GM23338 (cell line): Measurements from ENCODE around the gene OR51I1. TPM values are rescaled to one million over a fixed set of nuclear protein-coding genes. Genes with fewer than 3 reads are reported as not detected.

Experiments used
- ATAC-seq: fragments of 200-7000 bp; cut with Tn5 transposase; 3 replicates; pipeline ENCODE4 v1.9.1; 2020
- DNase-seq: peaks from one replicate; pipeline ENCODE4 v3.0.0-alpha.2; 2015; ENCODE audit warnings: low spot score
- H2AFZ ChIP-seq: fragments of 200-600 bp; sonication (generic); 2 replicates; pipeline ENCODE4 v1.8.0; 2016; ENCODE audit warnings: antibody characterized with exemption, mild to moderate bottlenecking, moderate library complexity
- H3F3A ChIP-seq: fragments of 200-600 bp; sonication (generic); replicated peaks from 2 replicates; pipeline ENCODE4 v1.8.0; 2017; ENCODE audit warnings: antibody characterized with exemption, mixed run types, low read depth
- H3K27ac ChIP-seq: fragments of 200-600 bp; sonication (generic); 2 replicates; pipeline ENCODE4 v1.6.1; 2016; ENCODE audit warnings: low read depth
- H3K27me3 ChIP-seq: fragments of 200-600 bp; sonication (generic); 2 replicates; pipeline ENCODE4 v1.8.0; 2016; ENCODE audit warnings: mild to moderate bottlenecking, mixed run types, moderate library complexity; ENCODE audit not compliant: insufficient read depth
- H3K36me3 ChIP-seq: fragments of 200-600 bp; sonication (generic); 2 replicates; pipeline ENCODE4 v1.8.0; 2016; ENCODE audit warnings: mild to moderate bottlenecking; ENCODE audit not compliant: insufficient read depth
- H3K4me1 ChIP-seq: fragments of 200-600 bp; sonication (generic); 2 replicates; pipeline ENCODE4 v1.8.0; 2016; ENCODE audit warnings: mild to moderate bottlenecking, moderate library complexity; ENCODE audit not compliant: insufficient read depth
- H3K4me2 ChIP-seq: fragments of 200-600 bp; sonication (generic); 2 replicates; pipeline ENCODE4 v1.7.1; 2017; ENCODE audit warnings: mixed run types
- H3K4me3 ChIP-seq: fragments of 200-600 bp; sonication (generic); 2 replicates; pipeline ENCODE4 v1.6.1; 2016; ENCODE audit warnings: mixed run types
- H3K79me2 ChIP-seq: fragments of 200-600 bp; sonication (generic); replicated peaks from 2 replicates; pipeline ENCODE4 v1.8.0; 2017; ENCODE audit warnings: mild to moderate bottlenecking; ENCODE audit not compliant: insufficient read depth
- H3K9me2 ChIP-seq: fragments of 200-600 bp; sonication (generic); 2 replicates; pipeline ENCODE4 v1.8.0; 2017; ENCODE audit not compliant: insufficient read depth
- H4K20me1 ChIP-seq: fragments of 200-600 bp; sonication (generic); replicated peaks from 2 replicates; pipeline ENCODE4 v1.8.0; 2017; ENCODE audit warnings: mild to moderate bottlenecking; ENCODE audit not compliant: insufficient read depth
- H3K27ac Mint-ChIP-seq: 2 replicates; pipeline ENCODE4 v1.8.0; 2020; ENCODE audit warnings: inconsistent platforms, mild to moderate bottlenecking, moderate library complexity, mixed read lengths
- H3K27me3 Mint-ChIP-seq: 3 replicates; pipeline ENCODE4 v1.8.0; 2022; ENCODE audit warnings: low read depth, mild to moderate bottlenecking, moderate library complexity, mixed read lengths, inconsistent platforms; ENCODE audit not compliant: insufficient read depth, poor library complexity
- H3K36me3 Mint-ChIP-seq: 3 replicates; pipeline ENCODE4 v1.8.0; 2021; ENCODE audit warnings: low read depth, mild to moderate bottlenecking, inconsistent platforms, moderate library complexity, mixed read lengths
- H3K4me1 Mint-ChIP-seq: 3 replicates; pipeline ENCODE4 v1.8.0; 2020; ENCODE audit warnings: mild to moderate bottlenecking, inconsistent platforms, mixed read lengths
- H3K4me3 Mint-ChIP-seq: 3 replicates; pipeline ENCODE4 v1.8.0; 2021; ENCODE audit warnings: moderate library complexity, mild to moderate bottlenecking, inconsistent platforms, mixed read lengths
- H3K9me3 Mint-ChIP-seq: 3 replicates; pipeline ENCODE4 v1.8.0; 2020; ENCODE audit warnings: moderate library complexity, mild to moderate bottlenecking, inconsistent platforms, mixed read lengths
- CREB1 ChIP-seq: fragments of 250-450 bp; sonication (Bioruptor Pico); IDR thresholded peaks from 2 replicates; pipeline ENCODE4 v1.5.0; 2020; ENCODE audit warnings: low read depth, mild to moderate bottlenecking, moderate library complexity
- CTCF ChIP-seq, 2 experiments: fragments of 200-600 bp in 1 of 2; sonication (generic) in 1 of 2; conservative IDR thresholded peaks; 2 replicates each; pipeline versions ENCODE4 v1.5.1 to v1.6.1; 2016 to 2017; ENCODE audit warnings: antibody characterized with exemption in 2 of 2, low read depth in 2 of 2, mild to moderate bottlenecking in 2 of 2, moderate library complexity in 1 of 2
- ETS1 ChIP-seq: IDR thresholded peaks from 2 replicates; pipeline ENCODE4 v1.6.1; 2016; ENCODE audit warnings: antibody characterized with exemption
- EZH2 ChIP-seq: fragments of 200-600 bp; sonication (generic); IDR thresholded peaks from one replicate; pipeline ENCODE4 v1.8.0; 2017; ENCODE audit warnings: antibody characterized with exemption, mild to moderate bottlenecking, low read depth; ENCODE audit not compliant: unreplicated experiment
- EZH2phosphoT487 ChIP-seq: fragments of 200-600 bp; sonication (generic); IDR thresholded peaks from one replicate; pipeline ENCODE4 v1.8.1; 2018; ENCODE audit warnings: antibody characterized with exemption; ENCODE audit not compliant: unreplicated experiment
- JUNB ChIP-seq: IDR thresholded peaks from one replicate; pipeline ENCODE4 v1.6.1; 2016; ENCODE audit warnings: antibody characterized with exemption; ENCODE audit not compliant: unreplicated experiment
- NANOG ChIP-seq: IDR thresholded peaks from 2 replicates; pipeline ENCODE4 v1.6.1; 2016; ENCODE audit warnings: antibody characterized with exemption, borderline replicate concordance
- POLR2AphosphoS5 ChIP-seq: IDR thresholded peaks from 2 replicates; pipeline ENCODE4 v1.6.1; 2016; ENCODE audit warnings: antibody characterized with exemption, low read depth
- REST ChIP-seq: IDR thresholded peaks from one replicate; pipeline ENCODE4 v1.6.1; 2018; ENCODE audit warnings: antibody characterized with exemption; ENCODE audit not compliant: unreplicated experiment
- STAT1 ChIP-seq: IDR thresholded peaks from one replicate; pipeline ENCODE4 v1.6.1; 2016; ENCODE audit warnings: antibody characterized with exemption; ENCODE audit not compliant: unreplicated experiment
- ZNF114 ChIP-seq: fragments of 250-450 bp; sonication (Bioruptor Pico); IDR thresholded peaks from 2 replicates; pipeline ENCODE4 v1.5.0; 2020; ENCODE audit warnings: mild to moderate bottlenecking, moderate library complexity
- ZNF331 ChIP-seq: fragments of 250-450 bp; sonication (Bioruptor Pico); IDR thresholded peaks from 2 replicates; pipeline ENCODE4 v1.5.0; 2020; ENCODE audit warnings: low read depth, mild to moderate bottlenecking, moderate library complexity
- ZNF462 ChIP-seq: fragments of 250-450 bp; sonication (Bioruptor Pico); IDR thresholded peaks from 2 replicates; pipeline ENCODE4 v1.5.0; 2020; ENCODE audit warnings: mild to moderate bottlenecking, moderate library complexity
- polyA plus RNA-seq: library from polyadenylated mRNA; unstranded; fragments of >200 nt; fragmentation: Nextera tagmentation; extraction: Ambion mirVana; gene quantifications from 2 replicates; pipeline ENCODE4 v1.2.1, GENCODE V29; 2016
- total RNA-seq: library from RNA; depleted of rRNA; stranded (reverse); fragments of >200 nt; shearing (Covaris generic); gene quantifications from 2 replicates; pipeline ENCODE4 v1.2.3, GENCODE V29; 2014

The OR51I1 gene
- total and polyA plus RNA-seq, 2 experiments from 2014 or later: 1.1 TPM; not detected in 1

- H3K4me3 ChIP-seq: no peak overlapping the region
- DNase-seq: no peak
- no peaks in the 10 kb centered on the region for H3K36me3 ChIP-seq
- TF ChIP-seq REST (no peak), ZNF331 (CRISPR knock-in tag) (no peak), STAT1 (no peak), JUNB (no peak), EZH2phosphoT487 (no peak), ETS1 (no peak), ZNF114 (CRISPR knock-in tag) (no peak), NANOG (no peak), CTCF (conservative IDR thresholded peaks at IDR 0.05; ENCODE audit: low read depth in 2 of 2) (no peak), POLR2AphosphoS5 (no peak), CREB1 (CRISPR knock-in tag) (no peak), ZNF462 (CRISPR knock-in tag) (no peak), EZH2 (no peak)
- no peaks in the 10 kb centered on the region for H3K79me2 ChIP-seq
- no peaks in the 10 kb centered on the region for H3K4me1 ChIP-seq
- no peaks in the 10 kb centered on the region for H3K4me1 Mint-ChIP-seq
- no peak overlapping the region for H3K4me2 ChIP-seq
- no peaks in the 10 kb centered on the region for H3K36me3 Mint-ChIP-seq
- no peaks in the 10 kb centered on the region for H3K27me3 Mint-ChIP-seq
- no peak overlapping the region for H2AFZ ChIP-seq
- H3K27me3 ChIP-seq: no peaks in the 10 kb centered on the region
- H4K20me1 ChIP-seq: no peaks in the 10 kb centered on the region
- no peak overlapping the region for H3K27ac Mint-ChIP-seq
- no peak overlapping the region for H3K27ac ChIP-seq
- peaks cover 3% of the 10 kb centered on the region; the same call in 1 of the 2 replicates for H3K9me2 ChIP-seq
- no peak for ATAC-seq
- H3K4me3 Mint-ChIP-seq: no peak overlapping the region
- H3F3A ChIP-seq: no peaks in the 10 kb centered on the region
- H3K9me3 Mint-ChIP-seq: no peaks in the 10 kb centered on the region
Measured at GRCh38 chr11:5489576-5490357, 48.5 kb upstream of the OR51I1 start.
